IMR-90 (cell line): ENCODE results near the gene RSAD1. TPM values are rescaled to one million over a fixed set of nuclear protein-coding genes. Genes with fewer than 3 reads are reported as not detected.

ENCODE experiments used
- ATAC-seq: fragments of 200-7000 bp; cut with Tn5 transposase; 2 replicates; pipeline ENCODE4 v1.9.1; 2020; ENCODE audit warnings: low read depth, mild to moderate bottlenecking, moderate library complexity
- BruUV-seq: library from RNA; stranded (reverse); fragments of 400-500 nt; replicated peaks from 2 replicates; lab custom pipeline; 2021; lab: Mats Ljungman, UMichigan
- CTCF ChIA-PET: fragments of 300-600 bp; formaldehyde crosslinking; extraction: SDS; loops from one replicate; lab custom pipeline; 2021; ENCODE audit warnings: antibody characterized with exemption; lab: Yijun Ruan, JAX
- POLR2A ChIA-PET: fragments of 300-600 bp; sonication (Branson Sonifier 250); formaldehyde crosslinking; loops from one replicate; lab custom pipeline; 2022; ENCODE audit warnings: antibody characterized with exemption; ENCODE audit not compliant: unreplicated experiment; lab: Charles Lee
- DNase-seq: peaks from one replicate; pipeline ENCODE4 v3.0.0; 2013
- H2AFZ ChIP-seq: replicated peaks from 2 replicates; pipeline ENCODE3; 2013; ENCODE audit warnings: low read length, mild to moderate bottlenecking; ENCODE audit not compliant: poor library complexity
- H2AK5ac ChIP-seq: 2 replicates; pipeline ENCODE4 v1.6.1; 2013; ENCODE audit warnings: low read depth, low read length, inconsistent platforms
- H2AK9ac ChIP-seq: replicated peaks from 2 replicates; pipeline ENCODE3; 2013; ENCODE audit warnings: mild to moderate bottlenecking, low read depth, low read length, moderate library complexity; ENCODE audit not compliant: poor library complexity
- H2BK120ac ChIP-seq: 2 replicates; pipeline ENCODE4 v1.6.1; 2013; ENCODE audit warnings: low read depth, low read length, inconsistent platforms
- H2BK15ac ChIP-seq: 3 replicates; pipeline ENCODE4 v1.6.1; 2013; ENCODE audit warnings: low read depth, low read length, inconsistent platforms
- H2BK20ac ChIP-seq: 2 replicates; pipeline ENCODE4 v1.6.1; 2013; ENCODE audit warnings: low read depth, mild to moderate bottlenecking, inconsistent platforms, low read length, moderate library complexity
- H2BK5ac ChIP-seq: 2 replicates; pipeline ENCODE4 v1.6.1; 2013; ENCODE audit warnings: mild to moderate bottlenecking, low read depth, low read length, inconsistent platforms; ENCODE audit not compliant: poor library complexity, severe bottlenecking
- H3K14ac ChIP-seq: replicated peaks from 2 replicates; pipeline ENCODE4 v1.6.1; 2013; ENCODE audit warnings: low read depth, low read length, inconsistent platforms
- H3K18ac ChIP-seq: 2 replicates; pipeline ENCODE4 v1.6.1; 2013; ENCODE audit warnings: low read depth, low read length, control low read depth
- H3K23ac ChIP-seq: 2 replicates; pipeline ENCODE4 v1.6.1; 2013; ENCODE audit warnings: low read depth, low read length, inconsistent platforms
- H3K27ac ChIP-seq: 2 replicates; pipeline ENCODE4 v1.5.1; 2013; ENCODE audit warnings: mild to moderate bottlenecking, control low read depth, low read length; ENCODE audit not compliant: insufficient read depth
- H3K27me3 ChIP-seq: 2 replicates; pipeline ENCODE4 v1.6.1; 2013; ENCODE audit warnings: low read length; ENCODE audit not compliant: control insufficient read depth, insufficient read depth
- H3K36me3 ChIP-seq: 2 replicates; pipeline ENCODE4 v1.6.1; 2013; ENCODE audit warnings: low read length, mixed read lengths; ENCODE audit not compliant: control insufficient read depth, insufficient read depth
- H3K4ac ChIP-seq: 2 replicates; pipeline ENCODE4 v1.6.1; 2013; ENCODE audit warnings: low read depth, low read length, inconsistent platforms
- H3K4me1 ChIP-seq: 2 replicates; pipeline ENCODE4 v1.6.1; 2013; ENCODE audit warnings: low read length, mixed read lengths; ENCODE audit not compliant: control insufficient read depth, insufficient read depth
- H3K4me2 ChIP-seq: 2 replicates; pipeline ENCODE4 v1.6.1; 2013; ENCODE audit warnings: low read depth, mild to moderate bottlenecking, control low read depth, low read length, moderate library complexity
- H3K4me3 ChIP-seq: 2 replicates; pipeline ENCODE4 v1.5.1; 2013; ENCODE audit warnings: low read depth, mild to moderate bottlenecking, control low read depth, low read length, moderate library complexity; ENCODE audit not compliant: insufficient read depth
- H3K56ac ChIP-seq: 2 replicates; pipeline ENCODE4 v1.6.1; 2013; ENCODE audit warnings: low read length, inconsistent platforms; ENCODE audit not compliant: insufficient read depth; ENCODE audit errors: extremely low read depth
- H3K79me1 ChIP-seq, 2 experiments: 2 replicates each; pipeline ENCODE4 v1.6.1; 2013; ENCODE audit warnings: low read length in 2 of 2, inconsistent platforms in 1 of 2, low read depth in 1 of 2
- H3K9ac ChIP-seq: 2 replicates; pipeline ENCODE4 v1.6.1; 2013; ENCODE audit warnings: low read depth, low read length, control low read depth
- H3K9me1 ChIP-seq: 2 replicates; pipeline ENCODE4 v1.6.1; 2013; ENCODE audit warnings: low read length, inconsistent platforms; ENCODE audit not compliant: insufficient read depth
- H3K9me3 ChIP-seq: 2 replicates; pipeline ENCODE4 v1.6.1; 2013; ENCODE audit warnings: low read length; ENCODE audit not compliant: control insufficient read depth, insufficient read depth
- H4K20me1 ChIP-seq: 2 replicates; pipeline ENCODE4 v1.6.1; 2013; ENCODE audit warnings: low read length, inconsistent platforms; ENCODE audit not compliant: insufficient read depth
- H4K5ac ChIP-seq: 2 replicates; pipeline ENCODE4 v1.6.1; 2013; ENCODE audit warnings: mild to moderate bottlenecking, low read depth, low read length, control low read depth
- H4K8ac ChIP-seq, 2 experiments: 2 replicates each; pipeline ENCODE4 v1.6.1; 2013; ENCODE audit warnings: low read depth in 2 of 2, low read length in 2 of 2, control low read depth in 1 of 2, inconsistent platforms in 1 of 2
- H4K91ac ChIP-seq: 2 replicates; pipeline ENCODE4 v1.6.1; 2013; ENCODE audit warnings: low read depth, low read length, inconsistent platforms; ENCODE audit not compliant: insufficient read depth
- BHLHE40 ChIP-seq: fragments of 150-350 bp; IDR thresholded peaks from 2 replicates; pipeline ENCODE4 v1.6.1; 2016; ENCODE audit warnings: mild to moderate bottlenecking, low read depth, low read length
- CEBPB ChIP-seq: IDR thresholded peaks from 2 replicates; pipeline ENCODE4 v1.6.1; 2012; ENCODE audit warnings: low read depth, low read length, improper control_type of control experiment
- CHD1 ChIP-seq: IDR thresholded peaks from 2 replicates; pipeline ENCODE4 v1.6.1; 2012; ENCODE audit warnings: low read depth, low read length, improper control_type of control experiment
- FOS ChIP-seq: fragments of 150-350 bp; IDR thresholded peaks from 2 replicates; pipeline ENCODE4 v1.6.1; 2016; ENCODE audit warnings: low read depth, low read length
- MAFK ChIP-seq: IDR thresholded peaks from 2 replicates; pipeline ENCODE4 v1.6.1; 2012; ENCODE audit warnings: low read depth, low read length, improper control_type of control experiment
- MAZ ChIP-seq: IDR thresholded peaks from 2 replicates; pipeline ENCODE4 v1.6.1; 2012; ENCODE audit warnings: low read depth, mild to moderate bottlenecking, low read length, improper control_type of control experiment, moderate library complexity, borderline replicate concordance
- MXI1 ChIP-seq: IDR thresholded peaks from 2 replicates; pipeline ENCODE4 v1.6.1; 2012; ENCODE audit warnings: low read depth, mild to moderate bottlenecking, low read length, moderate library complexity, borderline replicate concordance
- NFE2L2 ChIP-seq: fragments of 150-350 bp; IDR thresholded peaks from 2 replicates; pipeline ENCODE4 v1.6.1; 2016; ENCODE audit warnings: low read depth, mild to moderate bottlenecking, low read length
- POLR2A ChIP-seq: IDR thresholded peaks from 2 replicates; pipeline ENCODE4 v1.6.1; 2012; ENCODE audit warnings: mild to moderate bottlenecking, low read depth, low read length
- RAD21 ChIP-seq: IDR thresholded peaks from 2 replicates; pipeline ENCODE4 v1.6.1; 2012; ENCODE audit warnings: low read length, improper control_type of control experiment
- RCOR1 ChIP-seq: IDR thresholded peaks from 2 replicates; pipeline ENCODE4 v1.6.1; 2012; ENCODE audit warnings: mild to moderate bottlenecking, low read length, improper control_type of control experiment; ENCODE audit not compliant: insufficient replicate concordance
- RFX5 ChIP-seq: IDR thresholded peaks from 2 replicates; pipeline ENCODE4 v1.8.0; 2012; ENCODE audit warnings: low read depth, mild to moderate bottlenecking, low read length, moderate library complexity
- SMC3 ChIP-seq: fragments of 150-350 bp; IDR thresholded peaks from 2 replicates; pipeline ENCODE4 v1.6.1; 2016; ENCODE audit warnings: low read depth, mild to moderate bottlenecking, antibody characterized with exemption, low read length, moderate library complexity
- WGBS, 2 experiments: methylation state at CpG; one replicate each; pipeline versions ENCODE4 v1.1.5 to v1.1.7; 2013; ENCODE audit warnings: missing lambda C conversion rate in 2 of 2; ENCODE audit not compliant: insufficient read length in 1 of 2; ENCODE audit errors: extremely low coverage in 2 of 2; 5-methylcytosine and 5-hydroxymethylcytosine counted together
- dilution Hi-C: fragments of 300-500 bp; cut with HindIII; formaldehyde crosslinking; loops from one replicate; pipeline ENCODE4 v1.14.3; 2018; ENCODE audit warnings: low sequenced_read_pairs; ENCODE audit not compliant: unreplicated experiment
- in situ Hi-C: fragments of 300-500 bp; cut with MboI; formaldehyde crosslinking; loops from 3 replicates; pipeline ENCODE4 v1.14.3; 2019; ENCODE audit warnings: low sequenced_read_pairs, inconsistent platforms, mixed read lengths
- intact Hi-C: fragments of 100-400 bp; cut with micrococcal nuclease; formaldehyde crosslinking; loops from 2 replicates; pipeline ENCODE4 v1.10.0; 2022
- polyA plus RNA-seq, 3 experiments: library from polyadenylated mRNA; depleted of rRNA; stranded (reverse); fragments of >200 nt; gene quantifications; 2 replicates each; pipeline ENCODE4 v1.2.3, GENCODE V29; 2012; ENCODE audit warnings: low replicate concordance in 1 of 3
- total RNA-seq: library from RNA; depleted of rRNA; stranded (reverse); fragments of >200 nt; gene quantifications from 2 replicates; pipeline ENCODE4 v1.2.3, GENCODE V29; 2012
- TF ChIP-seq, protein P1 (sequence below): fragments of 150-350 bp; IDR thresholded peaks from 2 replicates; pipeline ENCODE4 v1.6.1; 2017; ENCODE audit warnings: mild to moderate bottlenecking, antibody characterized with exemption, low read length, low read depth
- TF ChIP-seq, protein P2 (sequence below): fragments of 150-350 bp; IDR thresholded peaks from 2 replicates; pipeline ENCODE4 v1.6.1; 2016; ENCODE audit warnings: low read depth, mild to moderate bottlenecking, low read length, moderate library complexity, borderline replicate concordance
- TF ChIP-seq, protein P3 (sequence below): conservative IDR thresholded peaks from 2 replicates; pipeline ENCODE4 v1.5.1; 2012; ENCODE audit warnings: mild to moderate bottlenecking, low read depth, low read length, improper control_type of control experiment

RSAD1 gene
- total and polyA plus RNA-seq, 2 of the 4 experiments (the other 2 are of a cell fraction) = 10.8 to 19.2 TPM

DNA sequence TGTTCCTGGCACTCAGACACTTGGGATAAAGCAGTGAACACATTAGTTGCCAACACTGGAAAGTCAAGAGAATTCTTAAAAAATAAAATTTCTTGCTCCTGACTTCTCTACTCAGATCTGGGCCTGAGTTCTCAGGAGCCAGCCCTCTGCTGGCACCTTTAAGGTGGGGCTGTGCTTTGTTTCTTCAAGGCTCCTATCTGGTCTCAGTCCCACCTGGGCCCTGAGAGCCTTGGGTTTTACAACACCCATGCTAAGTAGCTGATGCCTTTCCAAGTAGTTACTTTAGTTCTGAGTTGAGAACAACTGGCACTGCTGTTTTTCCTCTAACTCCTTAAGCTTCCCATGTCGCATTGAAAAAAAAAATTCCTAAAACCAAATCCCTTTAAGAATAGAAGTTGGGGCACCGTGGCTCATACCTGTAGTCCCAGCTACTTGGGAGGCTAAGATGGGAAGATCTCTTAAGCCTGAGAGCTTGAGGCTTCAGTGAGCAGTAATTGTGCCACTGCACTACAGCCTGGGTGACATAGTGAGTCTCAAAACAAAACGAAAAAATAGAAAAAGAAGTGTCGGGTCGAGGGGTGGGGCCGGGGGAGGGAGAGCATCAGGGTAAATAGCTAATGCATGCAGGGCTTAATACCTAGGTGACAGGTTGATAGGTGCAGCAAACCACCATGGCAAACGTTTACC is 26.6 kb upstream of the RSAD1 start:
- H4K8ac ChIP-seq = no peak overlapping the region
- H3K18ac ChIP-seq = no peak overlapping the region
- no peak overlapping the region for H2AK5ac ChIP-seq
- in situ Hi-C loops (no loop called here), dilution Hi-C loops (no loop called here), intact Hi-C loops (no loop called here)
- H3K4me1 ChIP-seq = no peaks in the 10 kb centered on the region
- no peak overlapping the region for H2BK15ac ChIP-seq
- ChIA-PET CTCF (no interaction called here), POLR2A (no interaction called here)
- no peak overlapping the region for H4K91ac ChIP-seq
- H3K27ac ChIP-seq = no peak overlapping the region
- no peaks in the 10 kb centered on the region for H4K20me1 ChIP-seq
- no peak overlapping the region for H3K9ac ChIP-seq
- no peak overlapping the region for H3K14ac ChIP-seq
- ATAC-seq = no peak
- H3K36me3 ChIP-seq = peaks cover 2% of the 10 kb centered on the region; the same call in 1 of the 2 replicates
- no peak overlapping the region for H2BK20ac ChIP-seq
- H2AK9ac ChIP-seq = no peak overlapping the region
- H3K56ac ChIP-seq = no peak overlapping the region
- no TSS peak for BruUV-seq
- no peak for DNase-seq
- peaks cover 0 to 11% of the 10 kb centered on the region in 2 experiments; a peak in 2 of 4 replicates for H3K79me1 ChIP-seq
- H3K9me3 ChIP-seq = no peaks in the 10 kb centered on the region
- no peak overlapping the region for H2BK5ac ChIP-seq
- TF ChIP-seq RCOR1 (no peak), FOS (no peak), SMC3 (no peak), MAFK (no peak), NFE2L2 (no peak), MAZ (no peak), POLR2A (no peak), CEBPB (no peak), BHLHE40 (no peak), CHD1 (no peak), MXI1 (no peak), RFX5 (no peak), RAD21 (no peak)
- TF ChIP-seq, protein P1, sequence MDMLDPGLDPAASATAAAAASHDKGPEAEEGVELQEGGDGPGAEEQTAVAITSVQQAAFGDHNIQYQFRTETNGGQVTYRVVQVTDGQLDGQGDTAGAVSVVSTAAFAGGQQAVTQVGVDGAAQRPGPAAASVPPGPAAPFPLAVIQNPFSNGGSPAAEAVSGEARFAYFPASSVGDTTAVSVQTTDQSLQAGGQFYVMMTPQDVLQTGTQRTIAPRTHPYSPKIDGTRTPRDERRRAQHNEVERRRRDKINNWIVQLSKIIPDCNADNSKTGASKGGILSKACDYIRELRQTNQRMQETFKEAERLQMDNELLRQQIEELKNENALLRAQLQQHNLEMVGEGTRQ = no peak
- TF ChIP-seq, protein P2, sequence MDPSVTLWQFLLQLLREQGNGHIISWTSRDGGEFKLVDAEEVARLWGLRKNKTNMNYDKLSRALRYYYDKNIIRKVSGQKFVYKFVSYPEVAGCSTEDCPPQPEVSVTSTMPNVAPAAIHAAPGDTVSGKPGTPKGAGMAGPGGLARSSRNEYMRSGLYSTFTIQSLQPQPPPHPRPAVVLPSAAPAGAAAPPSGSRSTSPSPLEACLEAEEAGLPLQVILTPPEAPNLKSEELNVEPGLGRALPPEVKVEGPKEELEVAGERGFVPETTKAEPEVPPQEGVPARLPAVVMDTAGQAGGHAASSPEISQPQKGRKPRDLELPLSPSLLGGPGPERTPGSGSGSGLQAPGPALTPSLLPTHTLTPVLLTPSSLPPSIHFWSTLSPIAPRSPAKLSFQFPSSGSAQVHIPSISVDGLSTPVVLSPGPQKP = no peak
- TF ChIP-seq, protein P3, sequence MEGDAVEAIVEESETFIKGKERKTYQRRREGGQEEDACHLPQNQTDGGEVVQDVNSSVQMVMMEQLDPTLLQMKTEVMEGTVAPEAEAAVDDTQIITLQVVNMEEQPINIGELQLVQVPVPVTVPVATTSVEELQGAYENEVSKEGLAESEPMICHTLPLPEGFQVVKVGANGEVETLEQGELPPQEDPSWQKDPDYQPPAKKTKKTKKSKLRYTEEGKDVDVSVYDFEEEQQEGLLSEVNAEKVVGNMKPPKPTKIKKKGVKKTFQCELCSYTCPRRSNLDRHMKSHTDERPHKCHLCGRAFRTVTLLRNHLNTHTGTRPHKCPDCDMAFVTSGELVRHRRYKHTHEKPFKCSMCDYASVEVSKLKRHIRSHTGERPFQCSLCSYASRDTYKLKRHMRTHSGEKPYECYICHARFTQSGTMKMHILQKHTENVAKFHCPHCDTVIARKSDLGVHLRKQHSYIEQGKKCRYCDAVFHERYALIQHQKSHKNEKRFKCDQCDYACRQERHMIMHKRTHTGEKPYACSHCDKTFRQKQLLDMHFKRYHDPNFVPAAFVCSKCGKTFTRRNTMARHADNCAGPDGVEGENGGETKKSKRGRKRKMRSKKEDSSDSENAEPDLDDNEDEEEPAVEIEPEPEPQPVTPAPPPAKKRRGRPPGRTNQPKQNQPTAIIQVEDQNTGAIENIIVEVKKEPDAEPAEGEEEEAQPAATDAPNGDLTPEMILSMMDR = no peak
- H3K9me1 ChIP-seq = no peaks in the 10 kb centered on the region
- no peak overlapping the region for H3K23ac ChIP-seq
- no peak overlapping the region for H3K4me3 ChIP-seq
- no peaks in the 10 kb centered on the region for H3K27me3 ChIP-seq
- 67% methylated on average over 3 of the region's 7 CpGs; no CpG with 5 or more reads in 1 of the 2 experiments for WGBS, 2 experiments
- H3K4me2 ChIP-seq = no peak overlapping the region
- no peak overlapping the region for H2AFZ ChIP-seq
- no peak overlapping the region for H3K4ac ChIP-seq
- no peak overlapping the region for H4K5ac ChIP-seq
- no peak overlapping the region for H2BK120ac ChIP-seq
